DND-41 (cell line): ENCODE results near the gene NARS2.

ENCODE experiments used
- EZH2 ChIP-seq: IDR thresholded peaks from 3 replicates; pipeline ENCODE4 v1.6.1; 2012; ENCODE audit warnings: borderline replicate concordance, low read depth, mild to moderate bottlenecking, moderate library complexity, low read length, inconsistent platforms; ENCODE audit not compliant: severe bottlenecking
- TF ChIP-seq, protein P1 (sequence below): IDR thresholded peaks from 2 replicates; pipeline ENCODE4 v1.5.1; 2012; ENCODE audit warnings: borderline replicate concordance, low read length, moderate library complexity, mild to moderate bottlenecking; ENCODE audit not compliant: poor library complexity, severe bottlenecking; ENCODE audit errors: extremely low read depth

DNA sequence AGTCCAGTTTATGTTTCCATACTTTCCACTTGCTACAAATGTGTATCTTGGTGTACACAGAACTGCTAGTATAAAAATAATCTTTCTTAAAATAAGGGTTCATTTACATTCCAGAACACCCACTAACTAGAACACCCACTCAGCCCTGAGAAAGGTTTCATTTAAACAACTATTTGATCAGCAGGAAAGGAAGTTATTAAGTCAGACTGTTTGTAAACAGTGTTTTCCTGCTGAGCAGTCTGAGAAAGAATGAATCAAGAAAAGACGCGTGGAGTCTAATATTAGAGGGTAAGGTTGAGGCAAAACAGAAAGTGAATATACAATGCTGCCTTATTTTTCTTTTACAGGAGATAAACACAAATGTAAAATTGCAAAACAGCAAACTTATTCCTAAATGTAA, 32.7 kb downstream of the NARS2 start:
- TF ChIP-seq, protein P1, sequence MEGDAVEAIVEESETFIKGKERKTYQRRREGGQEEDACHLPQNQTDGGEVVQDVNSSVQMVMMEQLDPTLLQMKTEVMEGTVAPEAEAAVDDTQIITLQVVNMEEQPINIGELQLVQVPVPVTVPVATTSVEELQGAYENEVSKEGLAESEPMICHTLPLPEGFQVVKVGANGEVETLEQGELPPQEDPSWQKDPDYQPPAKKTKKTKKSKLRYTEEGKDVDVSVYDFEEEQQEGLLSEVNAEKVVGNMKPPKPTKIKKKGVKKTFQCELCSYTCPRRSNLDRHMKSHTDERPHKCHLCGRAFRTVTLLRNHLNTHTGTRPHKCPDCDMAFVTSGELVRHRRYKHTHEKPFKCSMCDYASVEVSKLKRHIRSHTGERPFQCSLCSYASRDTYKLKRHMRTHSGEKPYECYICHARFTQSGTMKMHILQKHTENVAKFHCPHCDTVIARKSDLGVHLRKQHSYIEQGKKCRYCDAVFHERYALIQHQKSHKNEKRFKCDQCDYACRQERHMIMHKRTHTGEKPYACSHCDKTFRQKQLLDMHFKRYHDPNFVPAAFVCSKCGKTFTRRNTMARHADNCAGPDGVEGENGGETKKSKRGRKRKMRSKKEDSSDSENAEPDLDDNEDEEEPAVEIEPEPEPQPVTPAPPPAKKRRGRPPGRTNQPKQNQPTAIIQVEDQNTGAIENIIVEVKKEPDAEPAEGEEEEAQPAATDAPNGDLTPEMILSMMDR, result no peak
- TF ChIP-seq EZH2, result no peak
